Sciatic nerve (tissue), 2 donors: ENCODE data around the gene TUBB2A. TPM values are rescaled to one million over a fixed set of nuclear protein-coding genes. Genes with fewer than 3 reads are reported as not detected.
"Not testable (repeated sequence)": the region's sequence is repeated elsewhere in the genome, so short reads cannot be mapped to it uniquely, and the experiment has no call there.

Source experiments
- ATAC-seq: fragments of 200-7000 bp; cut with Tn5 transposase; one replicate; pipeline ENCODE4 v1.9.1; 2020; ENCODE audit warnings: mild to moderate bottlenecking, moderate library complexity
- DNase-seq: peaks from one replicate; pipeline ENCODE4 v3.0.0-alpha.2; 2020; ENCODE audit warnings: low spot score
- intact Hi-C: fragments of 100-400 bp; cut with DNase I; formaldehyde crosslinking; loops from one replicate; pipeline ENCODE4 v1.14.2; 2022
- total RNA-seq: library from RNA; stranded (reverse); fragmentation: NEBNext Ultra II Directional; extraction: Animal tissue kit (Norgen Biotek cat#: 25700); gene quantifications from one replicate; pipeline ENCODE4 v1.2.1, GENCODE V29; 2021
- donor health status: DM: no; HTN: no; CAD: no.
- donor health status: DM: no; HTN: no; CAD: no.

The TUBB2A gene
- total RNA-seq, 1 donor from 2014 or later: 53.1 TPM

DNA sequence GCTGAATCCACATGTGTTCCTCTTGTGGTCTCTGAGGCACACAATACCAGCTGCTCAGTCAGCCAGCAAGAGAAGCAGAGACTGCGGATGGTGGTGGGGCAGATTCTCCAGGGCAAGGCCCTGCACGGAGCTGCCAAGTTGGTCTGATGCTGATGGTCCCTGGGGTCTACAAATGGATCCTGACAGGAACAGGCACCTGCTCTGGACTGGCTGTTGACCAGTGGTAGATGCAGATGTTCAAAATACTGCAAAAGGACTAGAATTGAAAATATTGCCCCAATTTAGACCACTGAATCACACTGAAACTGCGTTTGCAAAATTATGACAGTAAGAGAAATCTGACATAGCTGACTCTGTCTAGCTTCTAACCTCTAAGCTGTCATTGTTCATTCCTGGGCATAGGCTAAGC lies 29.6 kb upstream of the TUBB2A start:
- intact Hi-C loops: no loop called here
- no peak for DNase-seq
- no peak for ATAC-seq

DNA sequence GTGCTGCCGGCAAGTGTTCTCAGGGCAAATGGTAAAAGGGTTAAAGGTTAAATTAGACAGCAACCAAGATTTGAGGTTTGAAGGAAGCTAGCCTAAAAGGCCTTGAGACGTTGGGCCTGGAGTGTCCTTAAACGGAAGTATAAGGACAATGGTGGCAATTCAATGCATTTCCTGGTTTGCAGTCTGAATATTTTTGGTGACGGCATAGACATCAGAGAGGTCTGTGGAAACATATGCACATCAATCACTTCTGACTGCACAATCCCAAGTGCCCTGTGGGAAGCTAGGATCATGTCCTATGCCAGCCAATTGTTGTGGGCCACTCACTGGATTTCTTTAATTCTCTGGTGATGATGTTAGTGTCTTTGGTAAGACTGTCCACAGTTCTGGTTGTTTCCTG lies 25.7 kb upstream of the TUBB2A start:
- no peak for DNase-seq
- no peak for ATAC-seq

DNA sequence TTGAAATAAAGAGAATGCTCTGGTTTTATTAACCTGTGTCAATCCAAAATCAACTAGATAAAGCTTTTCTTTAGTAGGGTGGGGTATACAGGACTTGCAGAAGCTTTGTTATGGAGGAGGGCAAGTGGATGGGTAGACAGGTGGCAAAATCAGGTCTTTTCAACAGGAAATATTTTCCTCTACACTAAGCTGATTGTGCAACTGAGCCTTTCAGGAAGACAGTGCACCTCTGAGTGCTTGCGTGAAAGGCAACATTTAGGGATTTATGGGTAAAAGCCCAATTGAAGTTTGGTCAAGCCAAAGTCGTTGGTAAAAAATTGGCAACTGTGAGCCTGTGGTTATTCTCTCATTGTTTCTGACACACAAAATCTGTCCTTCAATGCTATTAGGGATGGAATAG lies 23.8 kb upstream of the TUBB2A start:
- DNase-seq: no peak
- no peak for ATAC-seq
- intact Hi-C loops: no loop called here

More for the DNA sequence above, 25.7 kb upstream of the TUBB2A start:
- intact Hi-C loops: no loop called here

DNA sequence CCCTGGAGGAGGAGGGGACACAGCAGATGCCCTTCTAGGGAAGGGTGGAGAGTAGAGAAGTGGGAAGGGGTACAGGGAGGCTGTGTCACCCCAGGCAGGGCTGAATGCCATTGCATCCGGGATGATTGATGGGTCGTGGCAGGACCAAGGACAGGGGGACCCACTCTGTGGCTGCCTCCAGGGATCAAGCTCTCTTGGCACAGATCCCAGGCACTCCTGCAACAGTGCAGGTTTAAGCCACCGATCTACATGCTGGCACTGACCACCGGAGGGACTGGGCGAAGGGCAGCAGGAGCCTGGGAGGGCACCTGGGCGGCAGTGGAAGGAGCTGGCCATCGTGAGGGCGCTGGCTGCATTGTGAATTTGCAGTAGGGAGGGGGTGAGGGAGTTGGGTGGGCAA lies 22.6 kb upstream of the TUBB2A start:
- DNase-seq, intact Hi-C loops: not testable (repeated sequence)
- peak; percentile 56 for ATAC-seq

DNA sequence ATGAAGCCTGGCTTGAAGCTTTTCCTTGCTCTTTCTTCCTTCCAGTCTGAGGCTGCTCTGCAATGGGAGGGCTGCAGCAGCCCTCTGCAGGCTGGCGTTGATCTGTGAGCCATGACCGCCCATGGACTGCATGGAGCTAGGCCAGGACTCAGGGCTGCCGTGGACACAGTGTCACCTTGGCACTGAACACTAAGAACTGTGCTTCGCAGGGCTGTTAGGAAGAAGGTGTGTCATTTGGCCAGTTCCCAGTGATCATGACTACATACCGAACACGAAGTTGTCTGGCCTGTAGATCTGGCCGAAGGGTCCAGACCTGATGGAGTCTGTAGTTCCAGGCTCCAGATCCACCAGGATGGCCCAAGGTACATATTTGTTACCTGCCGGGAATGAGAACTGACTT lies 21.3 kb upstream of the TUBB2A start:
- ATAC-seq, DNase-seq, intact Hi-C loops: not testable (repeated sequence)

DNA sequence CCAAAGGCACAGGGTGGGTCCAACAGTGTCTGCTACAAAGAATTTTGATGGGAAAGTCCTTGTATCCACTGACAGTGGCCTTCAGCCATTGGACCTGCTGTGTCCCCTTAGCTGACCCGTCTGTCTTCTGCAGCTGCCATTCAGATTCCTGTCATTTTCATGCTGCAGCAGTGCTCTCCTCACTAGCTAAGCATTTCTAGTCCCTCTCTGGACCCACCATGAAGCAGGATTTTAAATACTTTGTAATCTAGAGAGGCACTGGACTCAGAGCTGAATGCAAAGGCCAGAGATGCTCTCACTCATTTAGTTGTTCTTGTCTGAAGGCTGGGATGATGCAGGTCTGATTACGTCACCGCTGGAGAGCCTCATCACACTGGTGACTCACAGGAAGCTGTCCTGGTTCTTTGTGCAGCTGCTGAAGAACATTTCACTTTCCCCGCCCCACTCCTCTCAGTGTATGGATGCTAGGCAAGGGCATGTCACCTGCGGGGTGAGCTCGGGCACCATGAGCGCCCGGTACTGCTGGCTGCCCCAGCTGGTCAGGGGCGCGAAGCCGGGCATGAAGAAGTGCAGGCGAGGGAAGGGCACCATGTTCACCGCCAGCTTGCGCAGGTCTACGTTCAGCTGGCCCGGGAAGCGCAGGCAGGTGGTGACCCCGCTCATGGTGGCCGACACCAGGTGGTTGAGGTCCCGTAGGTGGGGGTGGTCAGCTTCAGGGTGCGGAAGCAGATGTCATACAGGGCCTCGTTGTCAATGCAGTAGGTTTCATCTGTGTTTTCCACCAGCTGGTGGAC lies 19.4 kb upstream of the TUBB2A start:
- DNase-seq (no peak), ATAC-seq (peak; percentile 44)
- intact Hi-C loops: no loop called here

DNA sequence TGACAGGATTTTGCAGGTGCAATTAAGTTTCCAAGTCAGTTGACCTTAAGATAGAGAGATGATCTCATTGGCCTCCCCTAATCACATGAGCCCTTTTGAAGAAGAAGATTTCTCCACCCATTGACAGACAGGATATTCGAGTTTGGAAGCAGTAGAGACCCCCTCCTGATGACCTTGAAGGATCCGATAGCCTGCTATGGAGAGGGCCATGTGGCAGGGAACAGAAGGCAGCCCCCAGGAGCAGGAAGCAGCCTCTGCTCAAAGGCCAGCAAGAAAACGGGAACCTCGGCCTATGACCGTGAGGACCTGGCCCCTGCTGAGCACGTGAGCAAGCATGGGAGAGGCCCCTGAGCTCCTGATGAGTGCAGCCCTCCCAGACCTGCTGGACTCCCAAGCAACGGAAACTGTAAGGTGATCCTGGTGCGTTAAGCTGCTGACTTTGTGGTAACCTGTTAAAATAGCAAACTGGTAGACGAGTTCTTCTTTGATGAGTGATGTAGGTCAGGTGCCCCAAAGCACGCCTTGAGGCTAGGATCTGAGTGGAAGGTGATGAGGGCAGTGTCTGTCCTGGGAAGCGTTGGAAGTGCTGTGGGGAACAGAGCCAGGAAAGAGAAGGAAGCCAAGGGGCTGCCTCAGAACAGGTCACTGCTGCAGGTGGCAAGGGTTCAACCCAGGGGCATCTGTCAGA lies 18.5 kb upstream of the TUBB2A start:
- intact Hi-C loops: no loop called here
- DNase-seq (no peak), ATAC-seq (no peak)

DNA sequence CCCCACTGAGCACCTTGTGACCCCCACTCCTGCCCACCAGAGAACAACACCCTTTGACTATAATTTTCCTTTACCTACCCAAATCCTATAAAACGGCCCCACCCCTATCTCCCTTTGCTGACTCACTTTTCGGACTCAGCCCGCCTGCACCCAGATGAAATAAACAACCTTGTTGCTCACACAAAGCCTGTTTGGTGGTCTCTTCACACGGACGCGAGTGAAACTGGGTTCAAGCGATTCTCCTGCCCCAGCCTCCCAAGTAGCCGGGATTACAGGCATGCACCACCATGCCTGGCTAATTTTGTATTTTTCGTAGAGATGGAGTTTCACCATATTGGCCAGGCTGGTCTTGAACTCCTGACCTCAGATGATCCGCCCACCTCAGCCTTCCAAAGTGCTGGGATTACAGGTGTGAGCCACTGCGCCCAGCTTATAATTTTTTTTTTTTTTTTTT lies 16.3 kb upstream of the TUBB2A start:
- ATAC-seq, intact Hi-C loops, DNase-seq: not testable (repeated sequence)

DNA sequence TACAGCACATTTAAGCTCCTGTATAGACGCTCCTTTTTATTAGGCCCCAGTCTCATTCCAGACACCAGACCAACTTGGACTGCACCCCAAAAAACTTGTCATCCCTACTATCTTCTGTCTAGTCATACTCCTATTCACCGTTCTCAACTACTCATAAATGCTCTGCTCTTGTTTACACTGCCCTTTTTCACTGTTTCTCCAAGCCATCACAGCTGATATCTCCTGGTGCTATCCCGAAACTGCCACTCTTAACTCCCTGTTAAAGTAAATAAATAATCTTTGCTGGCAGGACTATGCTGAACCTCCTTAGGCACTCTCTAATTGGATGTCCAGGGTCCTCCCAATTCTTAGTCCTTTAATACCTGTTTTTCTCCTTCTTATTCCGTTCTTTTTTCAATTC lies 15.4 kb upstream of the TUBB2A start:
- intact Hi-C loops, DNase-seq, ATAC-seq: not testable (repeated sequence)

DNA sequence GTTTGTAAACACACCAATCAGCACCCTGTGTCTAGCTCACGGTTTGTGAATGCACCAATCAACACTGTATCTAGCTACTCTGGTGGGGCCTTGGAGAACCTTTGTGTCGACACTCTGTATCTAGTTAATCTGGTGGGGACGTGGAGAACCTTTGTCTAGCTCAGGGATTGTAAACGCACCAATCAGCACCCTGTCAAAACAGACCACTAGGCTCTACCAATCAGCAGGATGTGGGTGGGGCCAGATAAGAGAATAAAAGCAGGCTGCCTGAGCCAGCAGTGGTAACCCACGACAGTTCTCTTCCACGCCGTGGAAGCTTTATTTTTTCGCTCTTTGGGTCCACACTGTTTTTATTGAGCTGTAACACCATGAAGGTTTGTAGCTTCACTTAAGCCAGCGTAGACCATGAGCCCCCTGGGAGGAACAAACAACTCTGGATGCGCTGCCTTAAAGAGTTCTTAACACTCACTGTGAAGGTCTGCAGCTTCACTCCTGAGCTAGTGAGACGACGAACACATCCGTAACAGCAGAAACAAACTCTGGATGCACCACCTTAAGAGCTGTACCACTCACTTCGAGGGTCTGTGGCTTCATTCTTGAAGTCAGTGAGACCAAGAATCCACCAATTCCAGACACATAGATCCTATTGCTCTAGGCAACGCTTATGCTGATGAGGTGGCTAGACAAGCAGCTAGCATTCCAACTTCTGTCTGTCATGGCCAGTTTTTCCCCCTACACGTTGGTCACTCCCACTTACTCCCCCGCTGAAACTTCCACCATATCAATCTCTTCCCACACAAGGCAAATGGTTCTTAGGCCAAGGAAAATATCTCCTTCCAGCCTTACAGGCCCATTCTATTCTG lies 14.2 kb upstream of the TUBB2A start:
- intact Hi-C loops, ATAC-seq, DNase-seq: not testable (repeated sequence)

DNA sequence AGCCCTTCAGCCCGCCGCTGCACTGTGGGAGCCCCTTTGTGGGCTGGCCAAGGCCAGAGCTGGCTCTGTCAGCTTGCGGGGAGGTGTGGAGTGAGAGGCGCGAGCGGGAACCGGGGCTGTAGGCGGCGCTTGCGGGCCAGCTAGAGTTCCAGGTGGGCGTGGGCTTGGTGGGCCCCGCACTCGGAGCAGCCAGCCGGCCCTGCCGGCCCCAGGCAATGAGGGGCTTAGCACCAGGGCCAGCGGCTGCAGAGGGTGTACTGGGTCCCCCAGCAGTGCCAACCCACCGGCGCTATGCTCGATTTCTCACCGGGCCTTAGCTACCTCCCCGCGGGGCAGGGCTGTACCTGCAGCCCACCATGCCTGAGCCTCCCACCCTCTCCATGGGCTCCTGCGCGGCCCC lies 13.3 kb upstream of the TUBB2A start:
- intact Hi-C loops, ATAC-seq, DNase-seq: not testable (repeated sequence)

DNA sequence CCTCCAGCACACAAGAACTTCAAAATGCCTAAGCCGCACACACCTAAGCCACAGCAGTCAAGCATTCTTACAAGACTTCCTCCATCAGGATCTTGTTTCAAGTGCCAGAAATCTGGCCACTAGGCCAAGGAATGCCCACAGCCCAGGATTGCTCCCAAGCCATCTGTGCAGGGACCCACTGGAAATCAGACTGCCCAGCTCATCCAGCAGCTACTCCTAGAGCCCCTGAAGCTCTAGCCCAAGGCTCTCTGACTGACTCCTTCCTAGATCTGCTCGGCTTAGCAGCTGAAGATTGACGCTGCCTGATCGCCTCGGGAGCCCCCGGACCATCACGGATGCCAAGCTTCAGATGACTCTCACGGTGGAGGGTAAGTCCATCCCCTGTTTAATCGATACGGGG lies 10.7 kb upstream of the TUBB2A start:
- intact Hi-C loops: loop anchor here (10.0 kb wide), 1 partner anchor 87 kb away; the partner anchor contains the start of gene PSMG4
- not testable (repeated sequence) for ATAC-seq, DNase-seq

DNA sequence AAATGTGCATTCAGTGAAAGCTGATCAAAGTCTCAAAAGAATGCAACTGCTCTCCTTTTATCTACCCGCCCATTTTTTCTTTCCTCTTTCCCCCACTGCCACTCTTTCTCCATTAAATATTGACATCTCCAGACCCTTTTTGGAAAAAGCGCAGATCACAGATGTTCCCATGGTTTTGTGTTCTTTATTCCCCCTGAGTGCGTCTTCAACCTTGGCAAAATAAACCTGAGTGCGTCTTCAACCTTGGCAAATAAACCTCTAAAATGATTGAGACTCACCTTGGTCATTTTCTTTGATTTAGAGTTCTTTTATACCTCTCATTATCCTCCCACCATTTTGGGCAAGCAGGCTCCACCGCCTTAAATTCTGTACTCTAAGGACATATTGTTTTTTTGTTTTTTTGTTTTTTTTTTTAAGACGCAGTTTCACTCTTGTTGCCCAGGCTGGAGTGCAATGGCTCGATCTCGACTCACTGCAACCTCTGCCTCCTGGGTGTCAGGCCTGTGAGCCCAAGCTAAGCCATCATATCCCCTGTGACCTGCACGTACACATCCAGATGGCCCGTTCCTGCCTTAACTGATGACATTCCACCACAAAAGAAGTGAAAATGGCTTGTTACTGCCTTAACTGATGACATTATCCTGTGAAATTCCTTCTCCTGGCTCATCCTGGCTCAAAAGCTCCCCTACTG lies 9.3 kb upstream of the TUBB2A start:
- ATAC-seq, DNase-seq: not testable (repeated sequence)
- intact Hi-C loops: loop anchor here (10.0 kb wide), 1 partner anchor 88 kb away; the partner anchor contains the start of gene PSMG4

DNA sequence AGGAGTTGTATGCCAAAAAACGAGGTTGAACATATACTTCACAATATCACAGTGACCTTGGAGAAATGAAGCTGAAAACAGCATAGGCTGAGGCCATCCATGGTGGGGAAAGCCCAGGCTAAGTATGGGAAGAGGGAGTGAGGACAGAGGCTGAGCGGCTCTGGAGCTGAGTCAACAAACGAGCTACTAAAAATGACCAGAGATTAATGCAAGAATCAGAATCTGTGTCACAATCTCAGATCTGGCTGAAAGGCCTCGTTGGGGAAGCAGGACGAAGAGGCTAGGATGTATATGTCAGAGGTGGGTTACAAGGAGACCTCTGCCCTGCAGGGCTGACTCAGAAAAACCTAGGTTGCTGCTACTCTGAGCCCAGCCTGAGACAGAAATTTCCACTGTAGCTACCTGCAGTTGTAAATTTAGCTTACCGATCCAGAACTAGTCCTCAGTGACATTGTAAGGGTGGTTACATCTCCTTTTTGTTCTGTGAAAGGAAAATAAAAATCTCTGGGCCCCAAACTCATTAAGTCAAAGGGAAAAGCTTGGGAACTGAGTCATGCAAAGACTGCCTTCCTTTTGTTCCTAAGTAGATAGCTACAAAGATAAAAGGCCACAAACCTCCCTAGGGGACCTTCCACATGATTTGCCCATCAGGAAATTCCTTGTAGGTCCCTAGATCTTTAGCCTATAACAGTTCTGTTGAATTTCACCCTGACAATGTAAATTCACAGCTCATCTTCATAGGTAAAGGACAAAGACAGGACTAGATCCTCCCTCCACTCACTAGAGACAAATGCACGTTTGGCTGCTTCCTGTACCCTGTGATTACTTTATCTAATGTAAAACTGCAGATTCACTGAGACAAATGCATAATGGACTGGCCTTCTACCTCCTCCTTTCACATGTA lies 8.5 kb upstream of the TUBB2A start:
- ATAC-seq (no peak), DNase-seq (no peak)
- intact Hi-C loops: loop anchor here (10.0 kb wide), 1 partner anchor 89 kb away; the partner anchor contains the start of gene PSMG4

DNA sequence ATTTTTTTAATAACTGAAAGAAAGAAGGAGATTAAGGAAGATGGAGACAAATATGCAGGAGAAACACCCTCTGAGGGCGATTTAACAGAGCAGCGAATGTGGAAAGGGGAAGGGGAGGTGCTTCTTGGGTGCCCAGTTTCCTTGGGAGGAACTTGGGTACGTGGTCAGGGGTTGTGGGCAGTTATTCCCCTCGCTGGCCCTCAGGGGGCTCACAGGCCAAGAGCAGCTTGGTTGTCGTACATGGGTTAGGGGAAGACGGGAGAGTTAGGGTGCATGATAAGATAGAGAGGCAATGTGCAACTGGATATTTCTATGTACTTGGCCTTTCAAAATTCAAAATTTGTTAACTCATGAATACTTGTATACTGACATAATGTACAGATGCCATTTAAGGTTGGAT lies 7.0 kb upstream of the TUBB2A start:
- DNase-seq (no peak), ATAC-seq (no peak)
- intact Hi-C loops: loop anchor here (10.0 kb wide), 1 partner anchor 90 kb away; the partner anchor contains the start of gene PSMG4

DNA sequence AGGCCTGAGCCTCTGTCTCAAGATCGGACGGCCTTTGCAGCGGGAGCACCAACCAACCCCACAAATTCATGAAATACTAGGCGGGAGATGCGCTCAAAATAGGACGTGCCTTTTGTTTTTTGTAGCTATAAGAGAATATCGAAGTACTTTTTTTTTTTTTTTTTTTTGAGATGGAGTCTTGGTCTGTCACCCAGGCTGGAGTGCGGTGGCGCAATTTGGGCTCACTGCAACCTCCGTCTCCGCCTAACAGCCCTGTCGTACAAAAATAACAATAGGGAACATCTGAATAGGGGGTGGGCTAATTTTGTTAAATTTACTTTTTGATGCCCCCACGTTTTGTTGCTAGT lies 5.9 kb upstream of the TUBB2A start:
- no peak for ATAC-seq
- DNase-seq: no peak
- intact Hi-C loops: loop anchor here (10.0 kb wide), 1 partner anchor 92 kb away; the partner anchor contains the start of gene PSMG4

DNA sequence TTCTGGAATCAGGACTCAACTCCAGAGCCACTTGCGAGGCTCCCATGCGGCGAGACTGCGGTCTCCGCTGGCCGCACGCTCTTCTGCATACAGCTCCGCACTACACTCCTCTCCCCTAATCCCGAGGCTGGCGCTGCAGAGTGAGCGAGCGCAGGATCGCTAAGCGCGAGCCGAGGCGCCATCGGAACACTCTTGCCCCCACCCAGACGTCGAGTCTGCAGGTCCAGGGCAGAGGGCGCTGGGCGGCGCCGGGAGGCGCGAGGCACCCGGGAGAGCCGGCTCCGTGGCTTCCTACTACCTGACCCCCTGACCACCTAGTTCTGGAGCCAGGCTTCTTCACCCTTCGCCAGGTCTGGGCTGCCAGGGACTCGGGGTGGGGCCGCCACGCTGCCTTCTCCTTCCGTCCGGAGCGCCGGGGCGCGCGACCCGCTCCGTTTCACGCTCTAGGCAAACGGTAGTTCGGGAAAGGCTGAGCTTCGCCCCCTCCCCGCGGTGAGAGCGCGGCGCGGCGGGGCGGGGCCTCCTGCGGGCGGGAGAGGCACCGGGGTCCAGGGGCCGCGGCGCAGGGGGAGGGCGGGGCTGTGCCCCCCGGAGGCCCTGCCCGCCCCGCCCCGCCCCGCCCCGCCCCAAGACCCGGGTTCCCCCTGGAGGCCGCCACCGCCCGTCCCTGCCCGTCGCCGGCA lies 5.4 kb upstream of the TUBB2A start:
- ATAC-seq (peak; percentile 82), DNase-seq (peak; percentile 80)
- intact Hi-C loops: loop anchor here (10.0 kb wide), 1 partner anchor 92 kb away; the partner anchor contains the start of gene PSMG4
